Mucosa of rectum (tissue), 2 donors: Measurements from ENCODE around the gene SHTN1.

Experiments
- H3K27ac ChIP-seq, 2 donors: one replicate each; pipeline ENCODE4 v1.7.0; 2013; ENCODE audit warnings: inconsistent platforms in 2 of 2, low read depth in 2 of 2, low read length in 2 of 2
- H3K27me3 ChIP-seq, 2 donors: one replicate each; pipeline ENCODE4 v1.7.0; 2013; ENCODE audit warnings: low read length in 2 of 2; ENCODE audit not compliant: control insufficient read depth in 2 of 2, insufficient read depth in 2 of 2
- H3K36me3 ChIP-seq, 2 donors: one replicate each; pipeline ENCODE4 v1.7.0; 2013; ENCODE audit warnings: low read length in 2 of 2; ENCODE audit not compliant: control insufficient read depth in 2 of 2, insufficient read depth in 2 of 2
- H3K4me1 ChIP-seq, 2 donors: one replicate each; pipeline ENCODE4 v1.7.0; 2013; ENCODE audit warnings: low read length in 2 of 2, mild to moderate bottlenecking in 1 of 2; ENCODE audit not compliant: control insufficient read depth in 2 of 2, insufficient read depth in 2 of 2
- H3K4me3 ChIP-seq, 2 donors: one replicate each; pipeline ENCODE4 v1.7.0; 2013; ENCODE audit warnings: low read length in 2 of 2
- H3K9ac ChIP-seq, 2 donors: one replicate each; pipeline ENCODE4 v1.7.0; 2013; ENCODE audit warnings: low read length in 2 of 2, low read depth in 1 of 2, mild to moderate bottlenecking in 1 of 2
- H3K9me3 ChIP-seq, 2 donors: one replicate each; pipeline ENCODE4 v1.7.0; 2013; ENCODE audit warnings: low read length in 2 of 2; ENCODE audit not compliant: control insufficient read depth in 2 of 2
- donor health status: healthy.
- donor health status: Normal muscosa, but diverticular disease.

The SHTN1 gene

DNA sequence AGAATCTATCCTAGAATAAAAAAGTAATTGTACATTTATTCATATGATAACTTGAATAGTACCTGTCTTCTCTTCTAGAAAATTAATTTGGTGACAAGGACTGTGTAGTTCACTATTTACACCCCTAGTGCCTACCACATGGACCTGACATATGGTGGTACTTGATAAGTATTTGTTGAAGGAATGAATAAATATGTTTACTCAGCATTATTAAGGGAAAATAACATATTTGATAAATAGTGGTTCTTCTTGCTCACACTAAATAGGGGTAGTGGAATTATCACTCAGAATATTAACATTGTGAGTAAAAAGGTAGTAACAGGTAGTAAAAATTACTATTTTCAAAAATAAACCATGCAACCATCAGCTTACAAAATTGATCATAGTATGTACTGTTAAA, 2.8 kb downstream of the SHTN1 start:
- no peak overlapping the region for H3K9ac ChIP-seq
- H3K4me1 ChIP-seq, result peaks cover 6 to 10% of the 10 kb centered on the region in 2 donors
- no peak overlapping the region for H3K27ac ChIP-seq
- no peaks in the 10 kb centered on the region for H3K36me3 ChIP-seq
- H3K27me3 ChIP-seq, result no peaks in the 10 kb centered on the region
- no peak overlapping the region for H3K4me3 ChIP-seq
- no peaks in the 10 kb centered on the region for H3K9me3 ChIP-seq

DNA sequence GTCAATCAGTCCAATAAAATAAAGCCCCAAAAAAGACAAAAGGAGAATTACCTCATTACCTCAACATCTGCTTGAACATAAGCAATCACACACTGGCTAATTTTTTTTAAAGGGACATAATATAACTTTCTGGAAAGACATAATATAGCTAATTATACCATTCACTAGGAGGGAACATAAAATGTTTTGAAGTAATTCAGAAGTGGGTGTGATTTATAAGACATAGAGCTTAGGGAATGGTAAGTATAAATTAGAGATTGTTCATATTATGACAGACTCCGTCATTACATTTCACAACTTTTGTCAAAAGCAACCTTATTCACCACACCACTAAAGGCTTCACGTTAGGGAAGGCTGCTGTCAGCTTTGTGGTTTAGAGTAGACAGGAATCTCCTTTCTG, 3.8 kb downstream of the SHTN1 start:
- Histone ChIP-seq H3K9ac (no peak overlapping the region), H3K27me3 (no peaks in the 10 kb centered on the region), H3K4me3 (no peak overlapping the region), H3K9me3 (no peaks in the 10 kb centered on the region), H3K36me3 (no peaks in the 10 kb centered on the region), H3K27ac (no peak overlapping the region), H3K4me1 (peaks cover 7 to 13% of the 10 kb centered on the region in 2 donors)

DNA sequence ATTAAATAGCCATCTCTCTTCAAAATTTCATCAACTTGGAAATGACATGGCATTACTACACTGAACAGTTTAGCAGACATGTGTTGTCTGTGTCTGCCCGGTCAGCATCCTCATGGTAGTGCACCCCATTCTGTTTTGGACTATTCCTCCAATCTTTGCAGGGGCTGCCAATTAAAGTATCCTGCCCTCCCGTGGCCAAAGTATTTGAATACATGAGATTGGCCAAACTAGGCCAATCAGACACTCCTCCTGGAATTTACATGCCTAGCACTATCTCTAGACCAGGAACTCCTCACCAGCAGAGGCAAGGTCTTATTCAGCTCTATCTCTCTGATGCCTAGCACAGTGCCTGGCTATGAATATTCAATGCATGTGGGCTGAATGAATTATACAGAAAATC, 4.4 kb downstream of the SHTN1 start:
- H3K4me1 ChIP-seq, result peaks cover 6 to 12% of the 10 kb centered on the region in 2 donors
- H3K9ac ChIP-seq, result no peak overlapping the region
- no peak overlapping the region for H3K27ac ChIP-seq
- H3K36me3 ChIP-seq, result no peaks in the 10 kb centered on the region
- H3K27me3 ChIP-seq, result no peaks in the 10 kb centered on the region
- H3K4me3 ChIP-seq, result no peak overlapping the region
- no peaks in the 10 kb centered on the region for H3K9me3 ChIP-seq

DNA sequence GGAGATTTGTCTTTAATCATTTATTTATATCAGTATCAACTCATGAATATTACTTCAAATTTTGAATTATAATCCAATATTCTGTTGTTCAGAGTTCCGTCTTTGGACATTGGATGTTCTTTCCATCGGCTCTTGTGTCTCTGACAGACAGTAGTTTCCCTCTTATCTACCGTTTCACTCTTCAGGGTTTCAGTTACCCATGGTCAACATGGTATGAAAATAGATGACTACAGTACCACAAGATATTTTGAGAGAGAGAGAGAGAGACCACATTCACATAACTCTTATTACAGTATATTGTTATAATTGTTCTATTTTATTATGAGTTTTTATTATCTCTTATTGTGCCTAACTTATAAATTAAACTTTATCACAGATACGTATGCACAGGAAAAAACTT, 6.8 kb downstream of the SHTN1 start:
- Histone ChIP-seq H3K27me3 (no peaks in the 10 kb centered on the region), H3K4me1 (peaks cover 4% of the 10 kb centered on the region in 2 donors), H3K9ac (no peak overlapping the region), H3K4me3 (no peak overlapping the region), H3K27ac (no peak overlapping the region), H3K36me3 (no peaks in the 10 kb centered on the region), H3K9me3 (no peaks in the 10 kb centered on the region)

- H3K27ac ChIP-seq, result no peak overlapping the region
- no peaks in the 10 kb centered on the region for H3K9me3 ChIP-seq
- H3K4me1 ChIP-seq, result peaks cover 4% of the 10 kb centered on the region in 2 donors
- H3K9ac ChIP-seq, result no peak overlapping the region
- no peaks in the 10 kb centered on the region for H3K36me3 ChIP-seq
- H3K27me3 ChIP-seq, result no peaks in the 10 kb centered on the region
- H3K4me3 ChIP-seq, result no peak overlapping the region
Measured at GRCh38 chr10:116997015-116997414, 8.0 kb downstream of the SHTN1 start.

GRCh38 chr10:116995648-116996047, 9.3 kb downstream of the SHTN1 start:
- Histone ChIP-seq H3K36me3 (no peaks in the 10 kb centered on the region), H3K4me1 (peaks cover 4% of the 10 kb centered on the region in 2 donors), H3K27ac (no peak overlapping the region), H3K9me3 (no peaks in the 10 kb centered on the region), H3K27me3 (no peaks in the 10 kb centered on the region), H3K4me3 (no peak overlapping the region), H3K9ac (no peak overlapping the region)

DNA sequence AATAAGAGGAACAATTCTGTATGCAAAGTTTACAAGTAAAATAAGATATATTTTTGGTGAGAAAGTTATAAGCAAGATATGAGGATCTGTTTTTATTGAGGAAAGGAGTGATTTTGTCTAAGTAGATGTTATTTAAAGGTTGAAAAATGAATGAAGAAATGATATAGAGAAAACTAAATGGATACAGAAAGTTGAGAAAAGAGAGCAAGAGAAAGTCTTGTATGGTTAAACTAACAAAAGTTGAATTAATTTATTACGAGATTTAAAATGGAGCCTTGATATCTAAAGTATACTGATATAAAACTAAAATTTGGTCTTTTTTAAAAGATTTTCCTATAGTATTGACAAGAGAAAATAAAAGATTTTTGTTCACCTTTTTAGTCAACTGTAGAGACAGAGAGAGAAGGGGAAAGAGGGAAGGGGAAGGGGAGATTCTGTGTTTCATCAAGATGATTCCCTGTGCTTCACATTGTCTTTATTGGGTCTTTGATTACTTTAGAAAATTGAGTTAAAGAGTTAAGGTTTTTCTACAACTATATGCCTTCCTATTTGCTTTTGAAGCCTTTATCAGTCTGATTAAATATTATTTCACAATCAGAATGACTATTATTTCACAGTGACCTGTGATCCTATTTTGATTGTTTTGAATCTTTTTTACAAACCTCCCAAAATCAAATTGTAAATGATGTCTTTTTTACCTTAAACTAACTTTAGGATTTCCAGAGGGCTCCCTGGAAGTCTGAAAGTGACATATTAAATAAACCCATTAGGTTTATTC, 10.7 kb downstream of the SHTN1 start:
- H3K36me3 ChIP-seq, result no peaks in the 10 kb centered on the region
- no peak overlapping the region for H3K9ac ChIP-seq
- H3K27me3 ChIP-seq, result no peaks in the 10 kb centered on the region
- no peak overlapping the region for H3K27ac ChIP-seq
- no peaks in the 10 kb centered on the region for H3K9me3 ChIP-seq
- no peak overlapping the region for H3K4me3 ChIP-seq
- H3K4me1 ChIP-seq, result peaks cover 4% of the 10 kb centered on the region in 2 donors

GRCh38 chr10:116993610-116994009, 11.4 kb downstream of the SHTN1 start:
- no peak overlapping the region for H3K4me3 ChIP-seq
- H3K9ac ChIP-seq, result no peak overlapping the region
- no peaks in the 10 kb centered on the region for H3K36me3 ChIP-seq
- peaks cover 4% of the 10 kb centered on the region in 2 donors for H3K4me1 ChIP-seq
- no peak overlapping the region for H3K27ac ChIP-seq
- no peaks in the 10 kb centered on the region for H3K27me3 ChIP-seq
- H3K9me3 ChIP-seq, result no peaks in the 10 kb centered on the region

- H3K4me3 ChIP-seq, result no peak overlapping the region
- no peaks in the 10 kb centered on the region for H3K36me3 ChIP-seq
- H3K4me1 ChIP-seq, result peaks cover 1 to 4% of the 10 kb centered on the region in 2 donors
- no peaks in the 10 kb centered on the region for H3K9me3 ChIP-seq
- no peaks in the 10 kb centered on the region for H3K27me3 ChIP-seq
- H3K27ac ChIP-seq, result no peak overlapping the region
- no peak overlapping the region for H3K9ac ChIP-seq
Measured at GRCh38 chr10:116992183-116992582, 12.8 kb downstream of the SHTN1 start.

- no peaks in the 10 kb centered on the region for H3K9me3 ChIP-seq
- H3K9ac ChIP-seq, result no peak overlapping the region
- H3K4me3 ChIP-seq, result no peak overlapping the region
- H3K27me3 ChIP-seq, result no peaks in the 10 kb centered on the region
- H3K36me3 ChIP-seq, result no peaks in the 10 kb centered on the region
- H3K4me1 ChIP-seq, result no peaks in the 10 kb centered on the region
- H3K27ac ChIP-seq, result no peak overlapping the region
Measured at GRCh38 chr10:116990276-116990800, 14.6 kb downstream of the SHTN1 start.
